HG03135 (cell line): ENCODE measurements around the gene ABCA1.
"Not testable (repeated sequence)": the region's sequence is repeated elsewhere in the genome, so short reads cannot be mapped to it uniquely, and the experiment has no call there.

ENCODE experiments used
- ATAC-seq: cut with Tn5 transposase; IDR thresholded peaks from one replicate; pipeline ENCODE4 v1.9.1; 2021; ENCODE audit warnings: mild to moderate bottlenecking, moderate library complexity; ENCODE audit not compliant: unreplicated experiment

Gene ABCA1

DNA sequence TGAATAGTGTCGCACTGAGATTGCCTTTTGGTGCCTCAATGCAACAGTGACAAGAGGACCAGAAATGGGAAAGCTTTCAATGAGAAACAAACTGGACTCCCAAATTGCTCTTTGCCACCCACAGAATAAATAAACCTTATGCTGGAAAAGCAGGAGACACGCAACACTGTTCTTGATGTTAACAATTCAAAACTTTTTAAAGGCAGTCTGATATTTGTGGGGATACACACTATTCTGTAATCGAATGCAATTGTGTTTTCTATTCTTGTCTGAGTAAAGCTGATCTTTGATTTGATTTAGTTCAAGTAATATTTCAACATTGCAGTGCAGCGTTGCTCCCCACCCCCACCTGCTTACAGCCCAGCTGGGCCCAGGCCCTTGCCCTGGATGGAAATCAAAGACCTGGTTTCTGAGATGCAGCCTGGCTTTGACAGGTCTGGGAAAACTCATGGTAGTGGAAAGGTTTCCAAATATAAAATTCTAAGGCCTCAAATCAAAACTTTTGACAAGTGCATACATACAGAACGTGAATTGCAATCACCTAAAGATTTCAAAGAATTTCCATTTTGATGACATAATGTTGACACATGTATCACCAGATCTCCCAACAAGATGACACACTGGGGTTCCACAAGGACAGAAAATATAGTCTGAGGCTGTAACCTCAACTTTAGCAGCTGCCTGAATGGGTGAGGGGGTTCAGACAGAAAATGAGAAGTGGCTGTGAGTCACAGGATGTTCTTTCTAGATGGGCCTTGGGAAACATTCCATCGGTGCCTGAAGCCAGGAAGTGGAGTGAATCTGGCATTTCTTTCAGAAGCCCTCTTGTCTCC is 55.1 kb downstream of the ABCA1 start:
- no peak for ATAC-seq

DNA sequence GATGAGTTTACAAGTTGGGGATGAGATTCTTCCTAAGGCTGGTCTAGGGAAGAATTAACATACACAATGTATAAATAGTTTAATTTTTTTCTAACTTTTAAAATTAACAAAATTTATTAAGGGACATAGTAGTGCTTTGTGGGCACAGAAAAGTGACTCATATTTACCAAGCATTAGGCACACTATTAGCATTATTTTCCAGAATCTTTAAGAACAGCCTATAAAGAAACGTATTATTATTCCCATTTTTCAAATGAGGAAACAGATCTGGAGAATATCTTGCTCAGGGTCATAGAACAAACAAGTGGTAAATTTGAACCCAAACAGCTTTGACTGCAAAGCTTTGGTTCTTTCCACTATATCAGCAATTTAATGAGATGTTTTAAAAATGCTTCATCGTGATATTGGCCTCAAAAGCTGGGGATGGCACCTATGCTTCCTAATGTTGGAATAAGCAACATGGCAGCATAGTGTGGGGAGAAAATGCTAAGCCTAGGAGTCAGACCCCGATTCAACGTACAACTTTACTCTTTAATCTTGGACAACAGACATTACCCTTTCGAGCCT is 55.9 kb downstream of the ABCA1 start:
- ATAC-seq, result no peak

DNA sequence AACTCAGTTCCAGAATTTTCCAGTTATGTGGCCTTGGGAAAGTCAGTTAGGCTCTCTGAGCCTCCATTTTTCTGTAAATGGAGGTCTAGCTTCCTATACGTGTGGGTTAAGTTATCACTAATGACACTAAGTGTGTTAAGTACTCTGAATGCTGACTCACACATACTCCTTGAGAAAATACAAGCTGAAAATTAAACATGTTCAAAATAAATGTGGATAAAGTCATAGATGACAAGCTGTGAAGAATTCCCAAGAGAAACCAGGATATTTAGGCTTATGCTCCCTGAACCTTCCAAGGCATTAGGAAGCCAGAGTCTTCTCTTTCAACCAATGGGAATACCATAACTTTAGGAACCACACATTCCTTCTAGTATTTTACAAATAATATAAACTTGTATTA is 58.1 kb downstream of the ABCA1 start:
- ATAC-seq, result no peak

DNA sequence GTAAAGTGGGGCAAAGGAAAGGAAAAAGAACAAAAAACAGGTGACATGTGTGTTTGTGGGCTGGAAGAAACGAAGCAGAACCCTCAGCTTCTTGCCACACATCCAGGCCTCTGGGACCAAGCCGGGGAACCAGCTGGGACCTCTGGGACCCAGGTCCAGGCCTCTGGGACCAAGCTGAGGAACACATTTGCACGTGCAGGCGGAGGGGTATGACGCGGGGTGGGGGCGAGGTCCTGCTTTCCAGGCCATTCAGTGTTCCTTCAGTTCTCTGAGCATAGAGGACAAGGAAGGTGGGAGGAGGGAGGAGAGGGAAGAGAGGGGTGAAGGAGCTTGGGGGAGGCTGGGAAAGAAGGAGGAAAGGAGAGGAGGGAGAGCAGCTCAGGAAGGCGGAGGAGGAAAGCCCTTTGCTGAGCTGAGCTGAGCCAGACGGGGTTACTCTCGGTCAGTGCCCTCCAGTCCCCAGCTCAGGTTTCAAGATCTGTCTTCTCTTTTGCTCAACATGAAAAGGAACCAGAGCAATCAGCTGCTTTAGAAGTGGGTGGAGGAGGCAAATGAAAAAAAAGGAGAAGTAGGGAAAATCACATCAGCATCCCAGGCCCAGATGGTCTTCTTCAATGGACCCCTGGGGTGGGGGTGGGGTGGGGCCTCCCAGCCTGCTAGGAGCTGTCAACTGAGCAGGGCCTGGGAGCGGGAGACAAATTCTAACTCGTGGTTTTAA is 59.1 kb downstream of the ABCA1 start:
- peak; percentile 86 for ATAC-seq

DNA sequence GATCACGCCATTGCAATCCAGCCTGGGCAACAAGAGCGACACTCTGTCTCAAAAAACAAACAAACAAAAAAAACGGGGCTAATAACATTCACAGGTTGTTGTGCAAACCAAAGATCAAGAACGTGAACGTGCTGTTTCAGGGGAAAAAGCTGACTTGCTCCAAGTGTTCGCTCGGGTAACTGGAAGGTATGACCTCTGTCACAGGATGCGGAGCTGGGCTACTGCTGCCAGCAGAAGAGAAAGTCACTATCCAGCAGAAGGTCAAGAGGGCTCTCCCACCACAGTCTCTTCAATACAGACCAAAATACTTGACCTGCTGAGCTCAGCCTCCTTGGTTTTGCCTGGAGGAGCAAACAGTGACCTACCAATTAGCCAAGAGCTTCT is 59.7 kb downstream of the ABCA1 start:
- ATAC-seq, result no peak

DNA sequence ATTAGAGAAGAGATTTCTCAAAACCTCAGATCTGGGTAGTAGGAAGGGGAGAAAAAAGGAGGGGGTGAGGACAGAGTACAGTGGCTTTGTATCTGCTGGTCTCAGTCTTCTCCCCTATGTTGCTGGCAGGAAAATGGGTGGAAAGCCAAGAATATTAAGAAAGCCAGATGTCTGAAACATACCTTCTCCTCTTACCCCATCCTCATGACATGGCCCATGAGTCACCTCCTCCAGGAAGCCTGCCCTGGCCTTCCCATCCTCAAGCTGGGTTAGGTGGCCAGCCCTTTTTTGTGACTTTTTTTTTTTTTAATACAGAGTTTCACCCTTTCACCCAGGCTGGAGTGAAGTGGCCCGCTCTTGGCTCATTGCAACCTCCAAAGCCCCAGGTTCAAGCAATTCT is 61.8 kb downstream of the ABCA1 start:
- ATAC-seq, result no peak

DNA sequence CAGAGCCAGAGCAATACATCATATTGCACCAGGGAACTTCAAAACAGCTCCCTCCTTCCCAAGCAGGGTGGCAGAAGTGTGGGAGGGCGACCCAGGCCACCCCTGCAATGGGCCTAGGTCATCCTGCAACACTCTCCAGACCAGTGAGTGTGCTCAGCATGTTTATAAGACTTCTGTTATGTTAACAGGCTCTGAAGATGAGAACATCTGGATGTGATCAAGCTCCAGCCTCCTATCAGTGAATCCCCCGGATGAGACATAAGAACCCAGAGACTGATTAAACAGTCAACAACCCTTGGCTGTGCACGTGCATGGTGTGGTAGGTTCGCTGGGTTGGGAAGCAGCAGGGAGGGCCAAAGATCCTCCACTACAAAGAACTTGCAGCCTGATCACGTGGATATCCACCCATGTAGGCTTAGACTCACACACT is 63.3 kb downstream of the ABCA1 start:
- ATAC-seq, result no peak

DNA sequence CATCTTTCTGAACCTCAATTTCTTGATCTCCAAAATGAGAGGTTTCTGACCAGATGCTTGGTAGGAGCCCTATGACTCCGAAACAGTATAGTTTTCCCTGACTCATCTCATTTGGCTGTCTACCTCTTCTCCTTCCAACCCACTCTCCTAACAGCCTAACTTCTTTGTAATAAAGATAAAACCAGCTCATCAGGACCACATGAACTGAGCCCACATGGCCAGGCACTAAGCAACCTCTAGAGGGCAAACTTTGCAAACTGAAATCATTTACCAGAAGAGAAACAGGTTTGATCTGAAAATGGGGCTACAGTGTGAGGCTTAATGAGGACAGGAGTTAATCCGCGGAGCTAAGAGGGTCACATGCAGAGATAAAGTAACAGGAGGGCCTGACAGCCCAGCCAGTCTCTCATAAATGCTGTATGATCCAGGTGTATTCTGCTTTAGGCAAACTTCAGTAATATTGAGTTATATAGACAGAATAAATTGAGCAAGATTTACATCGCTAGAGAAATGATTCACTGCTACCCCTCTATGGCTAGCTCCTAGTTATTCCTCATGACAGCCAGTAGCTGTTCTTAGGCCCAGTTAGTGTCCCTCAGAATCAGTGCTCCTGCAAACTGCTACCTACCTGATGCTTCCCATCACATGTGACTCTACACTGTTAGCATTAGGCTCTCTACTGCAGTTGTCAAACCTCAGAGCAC is 64.6 kb downstream of the ABCA1 start:
- peak; percentile 87 for ATAC-seq

DNA sequence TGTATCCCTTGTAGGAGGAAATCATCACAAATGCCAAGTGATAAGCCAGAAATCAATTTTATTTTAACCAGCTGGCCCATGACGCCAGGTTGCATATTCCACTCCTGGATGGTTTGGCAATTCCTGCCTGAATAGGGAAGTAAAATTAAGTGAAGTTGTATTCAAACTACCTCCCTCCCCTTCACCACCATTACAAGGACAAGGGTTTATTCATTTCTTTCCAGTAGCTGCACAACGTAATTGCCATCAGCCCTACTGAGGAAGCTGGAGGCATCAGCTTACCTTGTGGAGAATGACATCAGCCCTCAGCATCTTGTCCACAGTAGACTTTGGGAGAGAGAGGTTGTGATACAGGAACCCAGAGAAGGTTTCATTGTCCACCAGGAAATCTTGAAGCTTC is 66.6 kb downstream of the ABCA1 start:
- ATAC-seq, result no peak

DNA sequence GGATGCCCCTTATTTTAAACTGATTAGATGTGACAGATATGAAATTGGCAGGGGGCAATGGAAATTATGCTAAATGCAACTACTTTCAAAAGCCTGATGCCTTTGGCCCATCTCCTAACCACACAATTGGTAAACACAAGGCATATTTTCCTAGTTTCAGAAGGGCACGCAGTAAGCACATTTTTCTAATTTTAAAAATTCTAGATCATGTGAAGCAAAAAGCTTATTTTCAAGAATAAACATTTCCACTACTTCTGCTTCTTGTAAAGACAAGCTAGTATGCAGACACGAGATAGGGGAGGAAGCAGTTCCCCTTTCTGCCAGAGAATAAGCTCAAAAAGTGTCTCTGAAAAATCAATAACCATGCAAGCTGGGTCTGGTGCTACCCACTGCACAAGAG is 67.7 kb downstream of the ABCA1 start:
- no peak for ATAC-seq

DNA sequence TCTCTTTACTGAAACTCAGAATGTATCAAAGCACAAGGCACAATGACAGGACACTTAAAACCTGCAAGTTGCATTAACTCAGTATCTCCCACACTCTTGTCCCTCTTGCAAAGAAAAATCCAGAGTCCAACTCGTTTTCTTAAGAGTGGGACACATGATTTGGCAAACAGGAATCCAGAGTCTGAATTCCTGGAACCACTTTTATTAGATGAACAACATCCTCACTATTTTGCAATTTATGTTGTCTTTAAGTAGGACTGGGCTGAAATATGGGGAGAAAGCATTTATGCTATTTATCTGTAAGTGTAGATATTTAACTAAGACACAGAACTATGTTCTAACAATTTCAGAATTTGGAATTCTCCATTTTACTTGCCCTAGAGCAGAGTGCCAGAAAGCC is 69.1 kb downstream of the ABCA1 start:
- no peak for ATAC-seq

DNA sequence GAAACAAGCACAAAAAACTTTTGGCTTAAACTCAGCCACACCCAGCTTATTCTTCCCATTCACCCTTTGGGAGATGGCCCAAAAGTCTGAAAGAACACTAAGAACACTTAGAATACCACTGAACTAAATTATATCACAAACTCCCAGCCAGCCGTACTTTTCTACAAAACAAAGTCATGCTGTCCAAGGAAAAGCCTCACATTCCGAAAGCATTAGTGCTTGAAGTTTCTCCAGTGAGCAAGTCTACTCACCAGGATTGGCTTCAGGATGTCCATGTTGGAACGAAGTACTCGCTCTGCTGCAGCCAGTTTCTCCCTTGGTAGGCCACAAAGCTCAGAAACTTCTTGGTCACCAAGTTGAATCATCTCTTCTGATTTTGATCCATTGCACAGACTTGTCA is 69.7 kb downstream of the ABCA1 start:
- ATAC-seq, result no peak

DNA sequence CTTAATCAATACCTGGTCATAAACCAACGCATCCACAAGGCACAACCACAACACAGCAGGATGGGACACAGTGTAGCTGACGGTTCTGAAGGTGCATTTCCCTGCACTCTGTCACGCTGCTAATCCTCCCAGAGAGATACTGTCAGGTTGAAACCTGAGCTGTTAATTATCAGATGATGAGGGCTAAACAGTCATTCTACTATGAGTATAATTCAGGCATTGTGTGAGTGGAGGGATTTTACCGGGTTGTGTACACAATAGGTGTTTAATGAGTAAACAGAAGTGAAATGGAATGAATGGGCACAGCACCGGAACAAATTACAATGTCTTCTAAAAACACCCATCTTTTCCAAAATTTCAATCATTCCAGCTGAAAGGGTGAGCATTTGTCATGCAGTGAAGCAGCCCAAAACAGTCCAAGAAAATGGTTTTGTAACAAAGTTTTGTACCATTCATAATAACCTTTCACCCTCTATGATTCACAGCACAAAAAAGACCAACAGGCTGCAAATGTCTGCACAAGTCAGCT is 71.5 kb downstream of the ABCA1 start:
- no peak for ATAC-seq

DNA sequence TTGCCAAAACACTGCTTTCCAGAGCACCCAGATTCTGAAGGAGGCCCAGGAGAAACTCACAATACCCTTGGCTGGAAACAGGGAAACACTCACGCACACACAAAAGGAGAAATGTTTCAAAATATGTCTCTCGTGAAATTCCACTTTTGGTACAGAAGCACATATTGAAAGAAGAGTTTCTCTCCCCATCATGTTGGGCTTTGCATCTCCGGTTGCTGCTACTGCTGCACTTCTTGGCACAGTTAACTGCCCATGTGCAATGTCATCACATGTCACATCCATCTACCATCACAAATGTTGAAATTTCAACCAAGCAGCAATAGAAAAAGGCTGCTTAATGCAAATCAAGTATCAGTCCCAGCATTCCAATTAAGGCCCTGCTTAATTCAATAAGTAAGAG is 72.1 kb downstream of the ABCA1 start:
- no peak for ATAC-seq

DNA sequence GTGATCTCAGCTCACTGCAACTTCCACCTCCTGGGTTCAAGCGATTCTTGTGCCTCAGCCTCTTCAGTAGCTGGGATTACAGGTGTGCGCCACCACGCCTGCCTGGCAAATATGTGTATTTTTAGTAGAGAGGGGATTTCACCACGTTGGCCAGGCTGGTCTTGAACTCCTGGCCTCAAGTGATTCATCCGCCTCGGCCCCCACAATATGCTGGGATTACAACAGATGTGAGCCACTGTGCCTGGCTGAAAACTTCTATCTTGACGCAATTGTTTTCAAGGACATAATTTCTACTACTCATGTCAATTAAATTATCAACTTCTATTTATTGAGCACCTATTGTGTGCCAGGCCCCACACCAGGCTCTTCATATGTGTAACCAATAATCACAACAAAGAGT is 72.7 kb downstream of the ABCA1 start:
- ATAC-seq, result not testable (repeated sequence)

DNA sequence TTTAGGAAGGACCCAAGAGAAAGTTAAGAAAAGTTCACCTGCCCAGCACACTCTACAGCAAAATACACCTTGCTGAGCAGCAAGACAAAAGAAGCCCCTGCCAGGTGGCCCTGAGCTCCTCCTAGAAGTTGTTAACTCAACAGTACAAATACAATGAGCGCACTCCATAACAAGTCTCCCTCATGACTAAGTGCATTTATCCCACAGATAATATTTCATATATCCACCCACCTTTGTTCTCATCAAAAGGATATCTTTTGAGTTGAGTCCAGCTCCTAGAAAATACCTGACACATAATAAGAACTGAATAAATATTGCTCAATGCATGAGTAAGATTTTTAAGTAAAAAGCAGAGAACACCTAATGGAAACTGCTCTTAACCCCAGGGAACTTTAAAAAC is 73.3 kb downstream of the ABCA1 start:
- no peak for ATAC-seq

DNA sequence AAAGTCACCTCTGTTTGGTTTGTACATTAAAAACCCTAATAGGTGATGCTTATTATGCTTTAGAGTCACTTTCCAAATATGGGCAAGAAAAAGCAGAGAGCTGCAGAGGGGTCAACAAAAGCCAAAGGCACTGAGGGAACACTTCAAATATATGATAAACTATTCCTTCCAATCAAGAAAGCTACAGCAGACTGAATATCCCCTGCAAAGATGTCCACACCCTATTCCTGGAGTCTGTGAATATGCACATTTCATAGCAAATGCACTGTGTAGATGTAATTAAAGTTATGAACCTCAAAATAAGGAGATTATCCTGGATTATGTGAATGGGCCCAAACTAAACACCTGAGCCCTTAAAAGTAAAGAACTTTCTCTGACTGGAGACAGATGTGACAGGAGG is 74.3 kb downstream of the ABCA1 start:
- ATAC-seq, result no peak

DNA sequence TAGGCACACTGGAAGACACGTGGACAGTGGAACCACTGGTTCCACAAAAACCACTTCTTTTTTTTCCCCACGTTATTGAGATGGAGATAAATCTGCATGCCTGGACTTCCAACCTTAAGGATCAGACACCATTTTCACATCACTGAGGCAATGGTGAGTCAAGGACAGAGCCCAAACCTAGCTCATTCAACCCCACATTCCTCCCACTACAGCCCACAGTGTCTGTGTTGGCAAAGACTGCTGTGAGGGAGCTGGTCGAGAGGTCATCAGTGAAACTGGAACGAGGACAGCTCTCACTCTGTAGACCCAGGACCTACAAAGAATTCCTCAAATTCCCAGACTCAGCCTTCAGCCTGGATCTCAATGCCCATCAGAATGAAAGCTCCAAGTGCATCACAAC is 74.8 kb downstream of the ABCA1 start:
- ATAC-seq, result no peak

DNA sequence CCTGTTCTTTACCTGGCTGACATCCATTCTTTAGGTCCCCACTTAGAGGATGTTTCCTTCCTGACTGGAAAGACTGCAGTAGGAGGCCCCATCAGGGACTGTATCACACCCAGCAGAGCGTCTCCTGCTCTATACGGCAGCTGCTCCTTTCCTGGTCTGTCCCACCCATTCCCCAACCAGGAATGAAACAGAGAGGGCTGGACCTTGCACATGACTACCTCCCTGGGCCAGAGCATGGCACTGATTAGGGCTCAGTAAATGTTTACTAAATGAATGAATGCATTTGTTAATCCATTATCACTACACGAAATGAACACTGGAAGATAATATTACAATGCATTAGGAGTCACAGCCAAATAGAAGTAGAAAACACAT is 76.4 kb downstream of the ABCA1 start:
- no peak for ATAC-seq

DNA sequence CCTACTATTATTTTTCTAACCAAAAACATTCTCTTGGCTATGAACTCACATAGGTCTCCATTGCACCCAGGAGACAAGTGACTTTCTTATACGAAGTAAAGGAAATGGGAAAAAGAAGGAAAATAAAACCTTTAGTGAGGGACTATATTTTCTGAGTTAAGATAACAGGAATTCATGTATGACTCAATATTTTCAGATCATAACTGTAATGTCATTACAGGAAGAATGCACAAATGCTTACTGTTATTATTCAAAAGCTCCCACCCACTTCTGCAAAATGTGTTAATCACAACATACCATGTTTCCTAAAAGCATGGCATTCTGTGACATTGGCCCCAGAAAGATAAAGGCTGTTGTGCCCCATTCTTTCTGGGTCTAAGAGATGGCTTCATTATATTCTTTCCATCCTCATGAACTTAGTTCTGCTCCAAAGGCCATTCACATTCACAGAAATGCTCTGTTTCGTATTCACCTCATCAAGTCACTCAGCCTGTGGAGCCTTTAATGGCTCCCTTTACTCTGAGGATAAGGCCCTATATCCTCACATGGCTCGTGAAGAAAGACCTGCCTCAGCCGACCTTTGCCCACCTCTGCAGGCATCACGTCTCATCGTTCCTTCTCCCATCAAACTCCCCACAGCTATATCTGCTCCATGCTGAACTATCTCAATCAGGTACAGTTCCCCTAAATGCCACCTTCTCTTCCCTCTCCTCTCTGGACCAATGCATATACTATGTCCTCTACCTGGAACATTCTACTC is 77.0 kb downstream of the ABCA1 start:
- ATAC-seq, result no peak

DNA sequence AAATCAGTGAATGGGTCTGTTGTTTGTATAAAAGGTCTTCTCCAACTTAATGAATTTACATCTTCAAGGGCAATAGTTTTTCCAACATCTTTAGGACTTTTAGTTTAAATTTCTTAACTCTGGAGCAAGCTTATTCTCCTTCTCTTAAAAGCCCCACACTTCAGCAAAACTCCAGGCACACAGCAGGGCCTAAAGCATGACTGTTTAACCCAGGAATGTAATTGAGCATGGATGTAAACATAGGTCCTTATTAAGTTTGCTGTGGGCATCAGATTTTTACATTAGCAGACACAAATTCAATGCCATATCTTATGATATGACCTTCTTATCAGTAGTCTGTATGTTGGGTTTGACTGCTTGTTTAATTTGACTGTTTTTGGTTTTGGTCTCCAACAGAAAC is 78.9 kb downstream of the ABCA1 start:
- no peak for ATAC-seq
